GM23338 (cell line): Measurements from ENCODE around the gene DCDC1. TPM values are rescaled to one million over a fixed set of nuclear protein-coding genes. Genes with fewer than 3 reads are reported as not detected.

Experiments used
- ATAC-seq: fragments of 200-7000 bp; cut with Tn5 transposase; 3 replicates; pipeline ENCODE4 v1.9.1; 2020
- DNase-seq: peaks from one replicate; pipeline ENCODE4 v3.0.0-alpha.2; 2015; ENCODE audit warnings: low spot score
- H2AFZ ChIP-seq: fragments of 200-600 bp; sonication (generic); 2 replicates; pipeline ENCODE4 v1.8.0; 2016; ENCODE audit warnings: antibody characterized with exemption, mild to moderate bottlenecking, moderate library complexity
- H3F3A ChIP-seq: fragments of 200-600 bp; sonication (generic); replicated peaks from 2 replicates; pipeline ENCODE4 v1.8.0; 2017; ENCODE audit warnings: antibody characterized with exemption, mixed run types, low read depth
- H3K27ac ChIP-seq: fragments of 200-600 bp; sonication (generic); 2 replicates; pipeline ENCODE4 v1.6.1; 2016; ENCODE audit warnings: low read depth
- H3K27me3 ChIP-seq: fragments of 200-600 bp; sonication (generic); 2 replicates; pipeline ENCODE4 v1.8.0; 2016; ENCODE audit warnings: mild to moderate bottlenecking, mixed run types, moderate library complexity; ENCODE audit not compliant: insufficient read depth
- H3K36me3 ChIP-seq: fragments of 200-600 bp; sonication (generic); 2 replicates; pipeline ENCODE4 v1.8.0; 2016; ENCODE audit warnings: mild to moderate bottlenecking; ENCODE audit not compliant: insufficient read depth
- H3K4me1 ChIP-seq: fragments of 200-600 bp; sonication (generic); 2 replicates; pipeline ENCODE4 v1.8.0; 2016; ENCODE audit warnings: mild to moderate bottlenecking, moderate library complexity; ENCODE audit not compliant: insufficient read depth
- H3K4me2 ChIP-seq: fragments of 200-600 bp; sonication (generic); 2 replicates; pipeline ENCODE4 v1.7.1; 2017; ENCODE audit warnings: mixed run types
- H3K4me3 ChIP-seq: fragments of 200-600 bp; sonication (generic); 2 replicates; pipeline ENCODE4 v1.6.1; 2016; ENCODE audit warnings: mixed run types
- H3K79me2 ChIP-seq: fragments of 200-600 bp; sonication (generic); replicated peaks from 2 replicates; pipeline ENCODE4 v1.8.0; 2017; ENCODE audit warnings: mild to moderate bottlenecking; ENCODE audit not compliant: insufficient read depth
- H3K9me2 ChIP-seq: fragments of 200-600 bp; sonication (generic); 2 replicates; pipeline ENCODE4 v1.8.0; 2017; ENCODE audit not compliant: insufficient read depth
- H4K20me1 ChIP-seq: fragments of 200-600 bp; sonication (generic); replicated peaks from 2 replicates; pipeline ENCODE4 v1.8.0; 2017; ENCODE audit warnings: mild to moderate bottlenecking; ENCODE audit not compliant: insufficient read depth
- H3K27ac Mint-ChIP-seq: 2 replicates; pipeline ENCODE4 v1.8.0; 2020; ENCODE audit warnings: inconsistent platforms, mild to moderate bottlenecking, moderate library complexity, mixed read lengths
- H3K27me3 Mint-ChIP-seq: 3 replicates; pipeline ENCODE4 v1.8.0; 2022; ENCODE audit warnings: low read depth, mild to moderate bottlenecking, moderate library complexity, mixed read lengths, inconsistent platforms; ENCODE audit not compliant: insufficient read depth, poor library complexity
- H3K36me3 Mint-ChIP-seq: 3 replicates; pipeline ENCODE4 v1.8.0; 2021; ENCODE audit warnings: low read depth, mild to moderate bottlenecking, inconsistent platforms, moderate library complexity, mixed read lengths
- H3K4me1 Mint-ChIP-seq: 3 replicates; pipeline ENCODE4 v1.8.0; 2020; ENCODE audit warnings: mild to moderate bottlenecking, inconsistent platforms, mixed read lengths
- H3K4me3 Mint-ChIP-seq: 3 replicates; pipeline ENCODE4 v1.8.0; 2021; ENCODE audit warnings: moderate library complexity, mild to moderate bottlenecking, inconsistent platforms, mixed read lengths
- H3K9me3 Mint-ChIP-seq: 3 replicates; pipeline ENCODE4 v1.8.0; 2020; ENCODE audit warnings: moderate library complexity, mild to moderate bottlenecking, inconsistent platforms, mixed read lengths
- CREB1 ChIP-seq: fragments of 250-450 bp; sonication (Bioruptor Pico); IDR thresholded peaks from 2 replicates; pipeline ENCODE4 v1.5.0; 2020; ENCODE audit warnings: low read depth, mild to moderate bottlenecking, moderate library complexity
- EZH2 ChIP-seq: fragments of 200-600 bp; sonication (generic); IDR thresholded peaks from one replicate; pipeline ENCODE4 v1.8.0; 2017; ENCODE audit warnings: antibody characterized with exemption, mild to moderate bottlenecking, low read depth; ENCODE audit not compliant: unreplicated experiment
- JUNB ChIP-seq: IDR thresholded peaks from one replicate; pipeline ENCODE4 v1.6.1; 2016; ENCODE audit warnings: antibody characterized with exemption; ENCODE audit not compliant: unreplicated experiment
- NANOG ChIP-seq: IDR thresholded peaks from 2 replicates; pipeline ENCODE4 v1.6.1; 2016; ENCODE audit warnings: antibody characterized with exemption, borderline replicate concordance
- STAT1 ChIP-seq: IDR thresholded peaks from one replicate; pipeline ENCODE4 v1.6.1; 2016; ENCODE audit warnings: antibody characterized with exemption; ENCODE audit not compliant: unreplicated experiment
- ZNF114 ChIP-seq: fragments of 250-450 bp; sonication (Bioruptor Pico); IDR thresholded peaks from 2 replicates; pipeline ENCODE4 v1.5.0; 2020; ENCODE audit warnings: mild to moderate bottlenecking, moderate library complexity
- ZNF331 ChIP-seq: fragments of 250-450 bp; sonication (Bioruptor Pico); IDR thresholded peaks from 2 replicates; pipeline ENCODE4 v1.5.0; 2020; ENCODE audit warnings: low read depth, mild to moderate bottlenecking, moderate library complexity
- polyA plus RNA-seq: library from polyadenylated mRNA; unstranded; fragments of >200 nt; fragmentation: Nextera tagmentation; extraction: Ambion mirVana; gene quantifications from 2 replicates; pipeline ENCODE4 v1.2.1, GENCODE V29; 2016
- total RNA-seq: library from RNA; depleted of rRNA; stranded (reverse); fragments of >200 nt; shearing (Covaris generic); gene quantifications from 2 replicates; pipeline ENCODE4 v1.2.3, GENCODE V29; 2014
- TF ChIP-seq, protein P1 (sequence below): IDR thresholded peaks from 2 replicates; pipeline ENCODE4 v1.6.1; 2016; ENCODE audit warnings: antibody characterized with exemption
- TF ChIP-seq, protein P2 (sequence below), 2 experiments: fragments of 200-600 bp in 1 of 2; sonication (generic) in 1 of 2; conservative IDR thresholded peaks; 2 replicates each; pipeline versions ENCODE4 v1.5.1 to v1.6.1; 2016 to 2017; ENCODE audit warnings: antibody characterized with exemption in 2 of 2, low read depth in 2 of 2, mild to moderate bottlenecking in 2 of 2, moderate library complexity in 1 of 2
- TF ChIP-seq, protein P3 (sequence below): fragments of 250-450 bp; sonication (Bioruptor Pico); IDR thresholded peaks from 2 replicates; pipeline ENCODE4 v1.5.0; 2020; ENCODE audit warnings: mild to moderate bottlenecking, moderate library complexity

DCDC1 gene
- total and polyA plus RNA-seq, 2 experiments from 2014 or later, result 0.56 to 0.58 TPM

DNA sequence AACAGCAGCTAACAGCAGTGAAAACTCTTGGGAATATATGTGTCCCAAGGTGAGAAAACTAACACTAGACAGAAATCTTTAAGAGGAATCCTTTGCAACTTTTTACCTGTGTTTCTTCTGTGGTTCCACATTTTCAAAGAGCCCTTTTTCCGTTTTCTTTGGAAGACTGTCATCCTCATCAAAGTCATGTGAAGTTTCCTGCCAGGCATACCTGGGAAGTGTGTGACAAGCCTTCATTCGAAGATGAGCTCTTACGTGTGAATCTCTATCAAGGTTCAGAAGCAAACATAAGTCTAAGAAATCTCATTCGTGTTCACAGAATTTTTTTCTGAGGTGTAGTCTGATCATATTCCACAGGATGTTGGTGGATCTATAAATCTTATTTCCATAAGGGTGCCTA, 452.8 kb downstream of the DCDC1 start:
- H3K4me2 ChIP-seq, result no peak overlapping the region
- Mint-ChIP-seq H3K4me3 (no peak overlapping the region), H3K36me3 (no peaks in the 10 kb centered on the region), H3K9me3 (no peaks in the 10 kb centered on the region), H3K4me1 (peaks cover 16% of the 10 kb centered on the region), H3K27me3 (no peaks in the 10 kb centered on the region), H3K27ac (no peak overlapping the region)
- TF ChIP-seq EZH2, result no peak
- TF ChIP-seq, protein P1, sequence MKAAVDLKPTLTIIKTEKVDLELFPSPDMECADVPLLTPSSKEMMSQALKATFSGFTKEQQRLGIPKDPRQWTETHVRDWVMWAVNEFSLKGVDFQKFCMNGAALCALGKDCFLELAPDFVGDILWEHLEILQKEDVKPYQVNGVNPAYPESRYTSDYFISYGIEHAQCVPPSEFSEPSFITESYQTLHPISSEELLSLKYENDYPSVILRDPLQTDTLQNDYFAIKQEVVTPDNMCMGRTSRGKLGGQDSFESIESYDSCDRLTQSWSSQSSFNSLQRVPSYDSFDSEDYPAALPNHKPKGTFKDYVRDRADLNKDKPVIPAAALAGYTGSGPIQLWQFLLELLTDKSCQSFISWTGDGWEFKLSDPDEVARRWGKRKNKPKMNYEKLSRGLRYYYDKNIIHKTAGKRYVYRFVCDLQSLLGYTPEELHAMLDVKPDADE, result no peak
- TF ChIP-seq STAT1, result no peak
- no peak for TF ChIP-seq NANOG
- no peak for TF ChIP-seq ZNF331 (CRISPR knock-in tag)
- TF ChIP-seq JUNB, result no peak
- TF ChIP-seq ZNF114 (CRISPR knock-in tag), result no peak
- TF ChIP-seq CREB1 (CRISPR knock-in tag), result no peak
- TF ChIP-seq, protein P2, sequence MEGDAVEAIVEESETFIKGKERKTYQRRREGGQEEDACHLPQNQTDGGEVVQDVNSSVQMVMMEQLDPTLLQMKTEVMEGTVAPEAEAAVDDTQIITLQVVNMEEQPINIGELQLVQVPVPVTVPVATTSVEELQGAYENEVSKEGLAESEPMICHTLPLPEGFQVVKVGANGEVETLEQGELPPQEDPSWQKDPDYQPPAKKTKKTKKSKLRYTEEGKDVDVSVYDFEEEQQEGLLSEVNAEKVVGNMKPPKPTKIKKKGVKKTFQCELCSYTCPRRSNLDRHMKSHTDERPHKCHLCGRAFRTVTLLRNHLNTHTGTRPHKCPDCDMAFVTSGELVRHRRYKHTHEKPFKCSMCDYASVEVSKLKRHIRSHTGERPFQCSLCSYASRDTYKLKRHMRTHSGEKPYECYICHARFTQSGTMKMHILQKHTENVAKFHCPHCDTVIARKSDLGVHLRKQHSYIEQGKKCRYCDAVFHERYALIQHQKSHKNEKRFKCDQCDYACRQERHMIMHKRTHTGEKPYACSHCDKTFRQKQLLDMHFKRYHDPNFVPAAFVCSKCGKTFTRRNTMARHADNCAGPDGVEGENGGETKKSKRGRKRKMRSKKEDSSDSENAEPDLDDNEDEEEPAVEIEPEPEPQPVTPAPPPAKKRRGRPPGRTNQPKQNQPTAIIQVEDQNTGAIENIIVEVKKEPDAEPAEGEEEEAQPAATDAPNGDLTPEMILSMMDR (conservative IDR thresholded peaks at IDR 0.05; ENCODE audit: low read depth in 2 of 2), result no peak
- TF ChIP-seq, protein P3, sequence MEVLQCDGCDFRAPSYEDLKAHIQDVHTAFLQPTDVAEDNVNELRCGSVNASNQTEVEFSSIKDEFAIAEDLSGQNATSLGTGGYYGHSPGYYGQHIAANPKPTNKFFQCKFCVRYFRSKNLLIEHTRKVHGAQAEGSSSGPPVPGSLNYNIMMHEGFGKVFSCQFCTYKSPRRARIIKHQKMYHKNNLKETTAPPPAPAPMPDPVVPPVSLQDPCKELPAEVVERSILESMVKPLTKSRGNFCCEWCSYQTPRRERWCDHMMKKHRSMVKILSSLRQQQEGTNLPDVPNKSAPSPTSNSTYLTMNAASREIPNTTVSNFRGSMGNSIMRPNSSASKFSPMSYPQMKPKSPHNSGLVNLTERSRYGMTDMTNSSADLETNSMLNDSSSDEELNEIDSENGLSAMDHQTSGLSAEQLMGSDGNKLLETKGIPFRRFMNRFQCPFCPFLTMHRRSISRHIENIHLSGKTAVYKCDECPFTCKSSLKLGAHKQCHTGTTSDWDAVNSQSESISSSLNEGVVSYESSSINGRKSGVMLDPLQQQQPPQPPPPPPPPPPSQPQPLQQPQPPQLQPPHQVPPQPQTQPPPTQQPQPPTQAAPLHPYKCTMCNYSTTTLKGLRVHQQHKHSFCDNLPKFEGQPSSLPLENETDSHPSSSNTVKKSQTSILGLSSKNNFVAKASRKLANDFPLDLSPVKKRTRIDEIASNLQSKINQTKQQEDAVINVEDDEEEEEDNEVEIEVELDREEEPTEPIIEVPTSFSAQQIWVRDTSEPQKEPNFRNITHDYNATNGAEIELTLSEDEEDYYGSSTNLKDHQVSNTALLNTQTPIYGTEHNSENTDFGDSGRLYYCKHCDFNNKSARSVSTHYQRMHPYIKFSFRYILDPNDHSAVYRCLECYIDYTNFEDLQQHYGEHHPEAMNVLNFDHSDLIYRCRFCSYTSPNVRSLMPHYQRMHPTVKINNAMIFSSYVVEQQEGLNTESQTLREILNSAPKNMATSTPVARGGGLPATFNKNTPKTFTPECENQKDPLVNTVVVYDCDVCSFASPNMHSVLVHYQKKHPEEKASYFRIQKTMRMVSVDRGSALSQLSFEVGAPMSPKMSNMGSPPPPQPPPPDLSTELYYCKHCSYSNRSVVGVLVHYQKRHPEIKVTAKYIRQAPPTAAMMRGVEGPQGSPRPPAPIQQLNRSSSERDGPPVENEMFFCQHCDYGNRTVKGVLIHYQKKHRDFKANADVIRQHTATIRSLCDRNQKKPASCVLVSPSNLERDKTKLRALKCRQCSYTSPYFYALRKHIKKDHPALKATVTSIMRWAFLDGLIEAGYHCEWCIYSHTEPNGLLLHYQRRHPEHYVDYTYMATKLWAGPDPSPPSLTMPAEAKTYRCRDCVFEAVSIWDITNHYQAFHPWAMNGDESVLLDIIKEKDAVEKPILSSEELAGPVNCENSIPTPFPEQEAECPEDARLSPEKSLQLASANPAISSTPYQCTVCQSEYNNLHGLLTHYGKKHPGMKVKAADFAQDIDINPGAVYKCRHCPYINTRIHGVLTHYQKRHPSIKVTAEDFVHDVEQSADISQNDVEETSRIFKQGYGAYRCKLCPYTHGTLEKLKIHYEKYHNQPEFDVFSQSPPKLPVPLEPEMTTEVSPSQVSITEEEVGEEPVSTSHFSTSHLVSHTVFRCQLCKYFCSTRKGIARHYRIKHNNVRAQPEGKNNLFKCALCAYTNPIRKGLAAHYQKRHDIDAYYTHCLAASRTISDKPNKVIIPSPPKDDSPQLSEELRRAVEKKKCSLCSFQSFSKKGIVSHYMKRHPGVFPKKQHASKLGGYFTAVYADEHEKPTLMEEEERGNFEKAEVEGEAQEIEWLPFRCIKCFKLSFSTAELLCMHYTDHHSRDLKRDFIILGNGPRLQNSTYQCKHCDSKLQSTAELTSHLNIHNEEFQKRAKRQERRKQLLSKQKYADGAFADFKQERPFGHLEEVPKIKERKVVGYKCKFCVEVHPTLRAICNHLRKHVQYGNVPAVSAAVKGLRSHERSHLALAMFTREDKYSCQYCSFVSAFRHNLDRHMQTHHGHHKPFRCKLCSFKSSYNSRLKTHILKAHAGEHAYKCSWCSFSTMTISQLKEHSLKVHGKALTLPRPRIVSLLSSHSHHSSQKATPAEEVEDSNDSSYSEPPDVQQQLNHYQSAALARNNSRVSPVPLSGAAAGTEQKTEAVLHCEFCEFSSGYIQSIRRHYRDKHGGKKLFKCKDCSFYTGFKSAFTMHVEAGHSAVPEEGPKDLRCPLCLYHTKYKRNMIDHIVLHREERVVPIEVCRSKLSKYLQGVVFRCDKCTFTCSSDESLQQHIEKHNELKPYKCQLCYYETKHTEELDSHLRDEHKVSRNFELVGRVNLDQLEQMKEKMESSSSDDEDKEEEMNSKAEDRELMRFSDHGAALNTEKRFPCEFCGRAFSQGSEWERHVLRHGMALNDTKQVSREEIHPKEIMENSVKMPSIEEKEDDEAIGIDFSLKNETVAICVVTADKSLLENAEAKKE (CRISPR knock-in tag), result no peak
- no peaks in the 10 kb centered on the region for H3K79me2 ChIP-seq
- H3K4me1 ChIP-seq, result no peaks in the 10 kb centered on the region
- ATAC-seq, result no peak
- no peaks in the 10 kb centered on the region for H4K20me1 ChIP-seq
- H3K36me3 ChIP-seq, result no peaks in the 10 kb centered on the region
- H3K27ac ChIP-seq, result no peak overlapping the region
- H3F3A ChIP-seq, result no peaks in the 10 kb centered on the region
- no peak for DNase-seq
- no peak overlapping the region for H3K4me3 ChIP-seq
- no peaks in the 10 kb centered on the region for H3K9me2 ChIP-seq
- H2AFZ ChIP-seq, result no peak overlapping the region
- no peaks in the 10 kb centered on the region for H3K27me3 ChIP-seq
